GM12865 (cell line): ENCODE data around the gene XPO4.
"Not testable (repeated sequence)": the region's sequence is repeated elsewhere in the genome, so short reads cannot be mapped to it uniquely, and the experiment has no call there.

Experiments used
- DNase-seq: peaks from one replicate; pipeline ENCODE4 v3.0.0; 2010; ENCODE audit warnings: low read depth
- H3K4me3 ChIP-seq: 2 replicates; pipeline ENCODE4 v1.5.1; 2011; ENCODE audit warnings: mild to moderate bottlenecking, low read depth, low read length, control low read depth
- CTCF ChIP-seq: IDR thresholded peaks from 2 replicates; pipeline ENCODE4 v1.5.1; 2011; ENCODE audit warnings: low read length, control low read depth, low read depth, inconsistent platforms; ENCODE audit not compliant: insufficient read depth; ENCODE audit errors: missing control alignments

The XPO4 gene

DNA sequence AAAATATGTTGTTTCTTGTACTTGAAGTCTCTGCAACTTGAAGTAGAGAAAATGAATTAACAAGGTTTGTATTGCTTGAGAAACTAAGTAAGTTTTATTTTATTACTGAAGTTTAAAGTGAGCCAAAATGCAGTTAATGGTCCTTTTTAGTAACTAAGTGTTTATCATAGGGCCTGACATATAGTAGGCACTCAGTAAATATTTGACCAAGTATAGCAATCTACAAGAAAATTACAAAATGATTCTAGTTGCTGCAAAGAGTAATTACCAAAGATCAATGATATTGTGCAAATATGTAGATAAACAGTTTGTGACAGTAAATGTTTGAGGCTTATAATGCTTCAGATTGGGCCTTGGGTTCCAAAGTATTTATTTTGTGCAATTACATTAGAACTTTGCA is 2.4 kb upstream of the XPO4 start:
- no peak for DNase-seq
- TF ChIP-seq CTCF, result no peak
- no peak overlapping the region for H3K4me3 ChIP-seq

- no peak for TF ChIP-seq CTCF
- peak overlapping the region; percentile 69 for H3K4me3 ChIP-seq
- DNase-seq, result no peak
Measured at GRCh38 chr13:20903164-20903475, 574 bp upstream of the XPO4 start.

- TF ChIP-seq CTCF, result no peak
- H3K4me3 ChIP-seq, result peak overlapping the region; percentile 89
- peak; percentile 59 for DNase-seq
Measured at GRCh38 chr13:20901668-20902437, 693 bp downstream of the XPO4 start.

GRCh38 chr13:20894245-20894644 is 8.3 kb downstream of the XPO4 start:
- no peak for DNase-seq
- no peak overlapping the region for H3K4me3 ChIP-seq
- no peak for TF ChIP-seq CTCF

DNA sequence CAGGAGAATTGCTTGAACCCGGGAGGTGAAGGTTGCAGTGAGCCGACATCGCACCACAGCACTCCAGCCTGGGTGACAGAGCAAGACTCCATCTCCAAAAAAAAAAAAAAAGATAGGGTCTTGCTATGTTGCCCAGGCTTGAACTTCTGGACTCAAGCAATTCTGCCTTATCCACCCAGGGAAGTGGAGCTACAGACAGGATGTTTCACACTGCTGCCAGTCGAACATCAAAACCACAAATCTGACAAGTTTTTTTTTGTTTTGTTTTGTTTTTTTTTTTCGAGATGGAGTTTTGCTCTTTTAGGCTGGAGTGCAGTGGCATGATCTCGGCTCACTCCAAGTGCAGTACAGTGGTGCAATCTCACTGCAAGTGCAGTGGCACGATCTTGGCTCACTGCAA is 10.8 kb downstream of the XPO4 start:
- DNase-seq, result no peak
- no peak for TF ChIP-seq CTCF
- H3K4me3 ChIP-seq, result no peak overlapping the region

GRCh38 chr13:20891034-20891433 is 11.5 kb downstream of the XPO4 start:
- no peak overlapping the region for H3K4me3 ChIP-seq
- DNase-seq, result no peak
- no peak for TF ChIP-seq CTCF

DNA sequence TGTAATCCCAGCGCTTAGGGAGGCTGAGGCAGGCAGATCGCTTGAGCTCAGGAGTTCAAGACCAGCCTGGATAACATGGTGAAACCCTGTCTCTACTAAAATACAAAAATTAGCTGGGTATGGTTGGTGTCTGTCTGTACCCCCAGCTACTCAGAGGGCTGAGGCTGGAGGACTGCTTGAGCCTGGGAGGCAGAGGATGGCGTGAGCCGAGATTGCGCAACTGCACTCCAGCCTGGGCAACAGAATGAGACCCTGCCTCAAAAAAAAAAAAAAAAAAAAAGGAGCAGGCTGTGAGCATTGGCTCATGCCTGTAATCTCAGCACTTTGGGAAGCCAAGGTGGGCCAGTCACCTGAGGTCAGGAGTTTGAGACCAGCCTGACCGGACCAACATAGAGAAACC is 12.0 kb downstream of the XPO4 start:
- not testable (repeated sequence) for H3K4me3 ChIP-seq, DNase-seq
